ENCODE measurements around the gene TRABD2B.

The TRABD2B gene

DNA sequence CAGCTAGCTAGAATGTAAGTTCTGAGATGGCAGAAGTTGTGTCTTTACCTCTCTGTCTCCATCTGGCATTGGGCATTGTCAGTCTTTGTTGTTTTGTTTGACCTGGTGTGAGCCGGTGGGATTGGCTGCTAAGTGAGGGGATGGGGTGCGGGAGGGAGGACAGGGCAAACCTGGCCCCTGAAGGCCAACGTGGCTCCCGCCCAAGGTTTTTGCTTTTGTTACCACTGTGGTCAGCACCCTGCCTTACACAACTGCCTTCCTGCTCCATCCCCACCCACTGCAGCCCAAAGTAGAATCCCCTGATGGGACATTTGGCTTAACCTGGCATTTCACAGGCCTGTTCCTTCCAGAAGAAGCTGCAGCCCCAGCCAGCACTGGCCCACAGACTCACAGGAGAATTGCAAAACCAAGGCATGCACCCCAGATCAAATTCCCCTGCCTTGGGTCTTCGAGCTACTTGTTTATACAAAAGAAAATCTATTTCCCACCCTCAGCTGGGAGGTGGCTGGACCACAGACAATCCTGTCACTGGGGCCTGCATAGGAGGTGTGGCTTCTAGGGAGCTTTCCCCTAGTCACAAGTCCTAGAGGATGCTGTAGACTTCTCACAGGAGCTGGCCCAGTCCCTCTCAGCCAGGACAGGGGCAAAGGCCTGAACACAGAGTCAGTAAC is 147.5 kb downstream of the TRABD2B start:
- DNase-seq (ENCODE audit: low spot score): no peak

DNA sequence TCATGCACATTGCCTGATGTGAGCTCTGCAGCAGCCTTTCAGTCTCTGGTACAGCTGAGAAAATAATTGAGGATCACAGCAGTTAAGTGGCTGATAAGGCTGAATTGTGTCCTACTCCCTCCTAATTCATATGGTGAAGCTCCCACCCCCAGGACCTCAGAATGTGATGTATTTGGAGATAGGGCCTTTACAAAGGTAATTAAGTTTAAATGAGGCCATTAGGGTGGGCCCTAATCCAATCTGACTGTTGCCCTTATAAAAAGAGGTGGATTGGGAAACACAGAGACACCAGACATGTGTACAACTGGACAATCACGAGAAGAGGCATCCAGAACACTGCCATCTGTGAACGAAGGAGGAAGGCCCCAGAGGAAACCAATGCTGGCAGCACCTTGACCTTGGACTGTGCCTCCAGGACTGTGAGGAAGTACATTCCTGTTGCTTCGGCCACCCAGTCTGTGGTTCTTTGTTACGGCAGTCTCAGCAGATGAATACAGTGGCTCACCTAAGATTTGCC is 148.1 kb downstream of the TRABD2B start:
- no peak for DNase-seq (ENCODE audit: low spot score)

DNA sequence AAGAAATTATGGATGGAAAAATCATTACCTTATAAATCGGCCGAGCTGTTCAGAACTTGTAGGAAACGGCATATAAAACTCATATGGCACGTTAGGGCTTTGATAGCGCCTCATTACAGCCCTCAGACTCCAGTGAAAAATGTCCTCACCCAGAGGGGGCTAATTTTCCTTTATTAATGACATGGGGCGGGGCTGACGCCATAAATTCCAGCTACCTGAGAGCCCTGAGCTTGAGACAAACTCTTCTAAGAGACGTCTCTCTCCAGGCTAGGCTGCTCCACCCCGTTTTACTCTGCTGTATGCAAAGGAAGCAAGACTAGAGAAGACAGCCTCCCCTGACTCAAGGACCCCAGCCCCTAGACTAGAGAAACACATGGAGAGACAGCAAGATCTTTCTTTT is 149.4 kb downstream of the TRABD2B start:
- DNase-seq (ENCODE audit: low spot score): no peak

DNA sequence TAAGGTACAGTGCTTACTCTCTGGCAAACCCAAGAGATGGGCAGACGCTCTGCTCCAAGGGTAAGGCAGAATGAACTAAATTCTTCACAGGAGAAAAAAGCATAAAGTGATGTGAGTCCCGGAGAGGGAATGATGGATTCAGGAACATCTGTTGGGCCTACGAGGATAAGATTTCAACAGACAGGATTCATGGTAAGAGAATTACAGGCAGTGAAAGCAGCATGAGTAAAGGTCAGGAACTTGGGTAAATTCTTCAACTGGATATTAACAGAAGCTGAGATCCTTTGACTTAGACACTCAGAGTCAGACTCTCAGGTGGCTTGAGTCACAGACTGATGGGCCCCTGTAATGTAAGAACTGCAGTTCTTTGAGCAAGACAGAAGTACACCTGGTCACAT is 152.6 kb downstream of the TRABD2B start:
- DNase-seq (ENCODE audit: low spot score): no peak

DNA sequence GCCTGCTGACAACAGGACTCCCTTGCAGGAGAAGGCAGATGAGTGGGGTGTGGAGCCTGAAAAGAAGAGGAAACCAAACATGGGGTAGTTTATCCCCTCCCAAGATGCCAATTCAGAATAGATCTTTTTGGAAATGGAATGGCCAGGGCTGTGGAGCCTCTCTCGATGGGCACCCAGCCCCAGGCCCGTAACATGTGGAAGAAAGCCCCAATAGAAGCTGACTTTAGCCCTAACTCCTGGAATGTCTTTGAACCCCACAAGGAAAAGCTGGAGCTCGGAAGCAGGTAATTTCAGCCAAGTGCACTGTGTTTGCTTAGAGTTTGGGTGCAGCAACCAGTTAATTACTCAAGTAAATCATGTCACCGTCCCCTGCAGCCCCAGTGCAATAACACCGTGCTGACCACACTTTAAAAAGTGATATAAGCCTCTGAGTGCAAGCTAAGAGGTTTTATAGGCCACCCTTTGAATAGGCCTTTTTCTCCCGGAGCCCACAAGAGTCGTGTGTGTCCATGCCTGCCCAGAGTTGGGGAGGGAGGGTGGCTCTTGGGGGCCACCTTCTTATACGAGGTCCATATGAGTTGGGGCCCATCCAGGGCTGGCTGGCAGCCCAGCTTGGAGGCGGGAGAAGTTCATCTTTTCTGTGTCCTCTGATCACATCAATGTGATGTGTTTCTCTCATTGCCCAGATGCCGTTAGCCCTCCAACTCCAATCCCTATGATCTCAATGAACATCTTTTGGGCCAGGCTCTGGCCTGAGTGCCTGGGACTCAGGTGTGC is 153.2 kb downstream of the TRABD2B start:
- no peak for DNase-seq (ENCODE audit: low spot score)

DNA sequence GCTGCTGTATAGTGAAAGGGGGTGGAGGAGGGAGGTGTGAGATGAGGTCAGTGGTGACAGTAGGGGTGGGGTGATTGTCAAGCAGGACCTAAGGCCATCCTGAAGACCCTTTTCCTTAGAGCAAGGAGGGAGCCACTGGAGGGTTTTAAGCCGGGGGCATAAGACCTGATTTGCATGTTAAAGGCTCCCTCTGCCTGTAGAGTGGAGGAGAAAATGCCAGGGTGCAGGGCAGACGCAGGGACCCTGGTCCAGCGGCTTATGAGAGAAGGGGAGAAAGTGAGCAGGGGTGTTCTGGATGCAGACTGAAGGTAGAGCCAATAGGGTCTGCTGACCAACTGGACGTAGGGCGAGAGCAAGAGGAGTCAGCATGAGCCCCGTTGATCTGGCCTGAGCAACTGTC is 154.1 kb downstream of the TRABD2B start:
- DNase-seq (ENCODE audit: low spot score): no peak

DNA sequence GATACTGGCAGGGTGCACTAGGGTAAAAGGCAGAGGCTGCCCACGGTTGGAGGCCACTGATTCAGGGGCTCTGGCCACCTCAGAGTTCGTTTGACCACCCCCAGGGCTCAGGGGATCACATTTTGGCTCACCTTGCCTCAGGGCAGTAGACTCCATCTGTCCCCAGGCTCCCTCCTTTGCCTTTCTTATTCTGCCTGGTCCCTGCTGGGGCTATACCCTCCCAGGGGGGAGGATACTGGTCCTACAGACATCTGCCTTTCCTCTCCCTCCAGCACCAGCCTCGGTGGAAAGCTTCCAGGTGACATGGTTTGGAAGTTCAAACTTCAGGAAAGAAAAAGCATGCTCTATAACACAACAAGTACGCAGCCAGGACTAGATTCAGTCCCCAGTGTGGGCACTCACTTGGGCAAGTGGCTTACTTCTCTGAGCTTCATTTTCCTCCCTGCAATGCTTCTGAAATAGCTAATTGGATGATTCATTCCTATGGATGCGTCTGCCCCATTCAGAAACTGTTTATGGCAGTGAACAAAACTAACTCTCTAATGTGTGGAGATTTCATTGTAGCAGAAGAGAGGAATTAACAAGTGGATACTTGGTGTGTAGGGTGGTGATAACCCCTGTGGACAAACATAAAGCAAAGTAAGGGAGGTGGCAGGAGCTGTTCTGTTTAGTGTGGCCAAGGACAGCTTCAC is 154.8 kb downstream of the TRABD2B start:
- no peak for DNase-seq (ENCODE audit: low spot score)

DNA sequence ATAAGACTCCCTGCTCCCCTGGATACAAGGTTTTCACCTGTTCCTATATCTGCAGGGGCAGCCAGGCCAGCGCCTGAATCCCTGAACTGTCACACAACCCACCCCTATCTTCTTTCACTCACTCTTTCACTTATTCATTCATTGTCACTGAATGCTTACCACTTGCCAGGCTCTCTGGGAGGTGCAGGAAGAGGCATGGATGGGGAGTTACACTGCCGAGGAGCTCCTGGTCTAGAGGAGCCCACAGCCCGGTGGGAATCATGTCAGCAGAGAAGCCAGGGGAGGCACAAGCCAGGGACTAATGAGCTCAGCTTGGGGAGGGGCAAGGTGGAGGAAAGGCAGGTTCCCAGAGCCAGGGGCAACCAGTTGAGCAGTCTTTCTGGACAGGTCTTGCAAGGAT is 155.8 kb downstream of the TRABD2B start:
- DNase-seq (ENCODE audit: low spot score): no peak

DNA sequence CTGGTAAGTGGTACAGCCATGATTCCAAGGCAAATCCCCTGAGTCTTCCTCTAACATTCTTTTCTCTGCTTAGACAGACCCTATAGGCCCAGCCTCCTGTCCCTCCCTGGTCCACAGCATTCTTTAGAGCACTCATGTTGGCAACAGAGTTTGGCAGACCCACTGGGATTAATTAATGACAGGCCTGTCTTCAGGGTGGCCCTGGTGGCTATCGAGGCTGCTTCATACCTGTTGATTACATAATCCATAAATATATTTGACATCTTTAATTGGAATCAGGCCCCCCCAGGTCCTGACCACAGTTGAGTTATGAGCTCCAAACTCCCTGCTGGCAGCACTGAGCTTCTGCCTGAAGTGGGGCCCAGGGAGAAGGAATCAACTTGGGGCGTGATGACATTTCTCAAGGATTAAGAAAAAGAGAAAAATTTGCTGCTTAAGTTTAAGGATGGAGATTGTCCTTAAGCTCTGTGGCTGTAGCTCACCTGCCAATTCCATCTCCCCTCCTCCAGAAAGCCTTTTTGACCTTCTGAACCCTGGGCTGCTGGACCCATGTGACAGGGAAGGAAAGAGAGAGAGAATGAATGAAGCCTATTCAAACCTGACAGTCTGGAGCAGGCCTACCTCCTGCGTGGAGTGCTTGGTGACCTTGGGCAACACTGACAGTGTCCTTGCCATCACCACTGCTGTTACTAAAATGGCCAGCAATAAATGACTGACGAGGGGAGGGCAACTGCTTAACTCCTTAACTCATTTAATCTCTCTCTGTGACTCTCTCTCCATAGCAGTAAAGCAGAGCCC is 156.6 kb downstream of the TRABD2B start:
- no peak for DNase-seq (ENCODE audit: low spot score)

DNA sequence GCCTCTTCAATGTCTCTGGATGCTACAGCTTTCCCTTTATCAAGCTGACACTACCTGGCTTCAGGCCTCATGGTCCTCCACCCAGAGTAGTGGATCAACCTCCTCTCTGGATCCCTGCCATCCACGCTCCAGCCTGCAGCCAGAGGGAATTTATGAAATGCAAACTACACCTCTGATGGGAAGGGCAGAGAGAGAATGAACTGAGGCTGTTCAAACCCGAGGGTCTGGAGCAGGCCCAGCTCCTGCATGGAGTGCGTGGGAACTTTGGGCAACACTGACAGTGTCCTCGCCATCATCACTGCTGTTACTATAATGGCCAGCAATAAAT is 157.8 kb downstream of the TRABD2B start:
- no peak for DNase-seq (ENCODE audit: low spot score)

DNA sequence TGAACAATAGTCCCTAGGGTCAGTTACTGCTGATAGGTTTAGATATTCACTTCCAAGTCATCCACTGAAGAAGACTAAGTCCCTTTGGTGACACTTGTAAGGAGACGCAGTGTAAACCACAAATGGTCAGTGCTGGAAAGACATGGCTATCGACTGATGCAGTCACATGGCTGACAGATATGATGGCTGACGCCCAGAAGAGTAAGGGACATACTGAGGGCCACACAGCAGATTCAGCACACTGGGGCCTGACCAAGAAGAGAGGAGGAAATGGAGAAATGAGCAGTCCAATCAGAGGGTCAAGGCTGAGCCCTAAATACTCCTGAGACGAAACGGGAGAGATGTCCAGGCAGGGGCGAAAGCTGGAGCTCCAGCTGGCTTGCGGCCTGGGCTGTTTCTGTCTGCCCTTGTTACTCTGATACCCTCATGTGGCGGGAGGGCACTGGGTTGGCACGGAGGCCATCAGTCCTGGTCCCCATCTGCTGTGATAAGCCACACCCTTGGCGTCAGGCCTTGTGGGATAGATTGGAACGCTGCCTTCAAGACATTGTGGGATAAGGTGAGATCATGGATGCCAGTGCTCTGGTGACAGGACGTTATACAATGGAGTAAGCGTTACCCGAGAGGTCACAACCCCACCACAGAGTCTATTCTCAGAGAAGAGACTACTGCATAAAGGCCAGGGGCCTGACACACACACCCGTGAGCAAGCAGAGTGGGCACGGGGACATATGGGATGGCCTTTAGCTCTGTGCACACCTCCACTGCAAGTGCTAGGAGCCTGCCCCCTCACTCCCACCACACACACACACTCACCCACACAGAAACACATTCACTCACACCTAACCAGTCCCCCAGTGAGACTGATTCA is 158.4 kb downstream of the TRABD2B start:
- DNase-seq (ENCODE audit: low spot score): no peak

DNA sequence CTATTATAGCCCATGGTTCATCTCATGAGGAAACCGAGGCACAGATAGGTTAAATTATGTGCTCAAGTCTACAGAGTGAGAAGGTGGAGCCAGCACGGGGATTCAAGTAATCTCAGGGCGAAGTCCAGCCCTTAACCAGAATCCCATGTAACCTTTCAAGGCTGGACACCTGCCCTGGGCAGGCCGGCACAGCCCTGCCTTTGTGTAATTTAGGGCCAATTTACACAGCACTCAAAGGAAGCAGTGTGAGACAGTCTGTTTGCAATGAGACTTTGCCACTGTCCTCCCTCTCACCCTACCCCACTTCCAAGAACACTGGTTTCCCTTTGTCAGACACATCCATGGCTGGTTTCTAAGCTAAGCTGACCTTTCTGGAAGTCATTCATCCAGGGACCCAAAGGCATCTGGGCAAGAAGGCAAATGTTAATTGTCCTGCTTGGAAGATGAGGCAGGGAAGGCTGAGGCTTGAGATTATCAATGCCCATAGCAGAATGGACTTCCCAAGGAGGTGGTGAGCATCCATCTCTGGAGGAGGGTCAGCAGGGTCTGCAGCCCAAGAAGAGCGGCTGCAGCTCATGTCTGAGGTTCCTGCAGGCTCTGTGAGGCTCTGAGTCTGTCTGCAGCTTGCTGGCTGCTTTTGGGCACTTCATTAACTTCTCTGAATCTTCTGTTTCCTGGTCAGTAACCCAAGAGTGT is 159.2 kb downstream of the TRABD2B start:
- DNase-seq (ENCODE audit: low spot score): no peak

DNA sequence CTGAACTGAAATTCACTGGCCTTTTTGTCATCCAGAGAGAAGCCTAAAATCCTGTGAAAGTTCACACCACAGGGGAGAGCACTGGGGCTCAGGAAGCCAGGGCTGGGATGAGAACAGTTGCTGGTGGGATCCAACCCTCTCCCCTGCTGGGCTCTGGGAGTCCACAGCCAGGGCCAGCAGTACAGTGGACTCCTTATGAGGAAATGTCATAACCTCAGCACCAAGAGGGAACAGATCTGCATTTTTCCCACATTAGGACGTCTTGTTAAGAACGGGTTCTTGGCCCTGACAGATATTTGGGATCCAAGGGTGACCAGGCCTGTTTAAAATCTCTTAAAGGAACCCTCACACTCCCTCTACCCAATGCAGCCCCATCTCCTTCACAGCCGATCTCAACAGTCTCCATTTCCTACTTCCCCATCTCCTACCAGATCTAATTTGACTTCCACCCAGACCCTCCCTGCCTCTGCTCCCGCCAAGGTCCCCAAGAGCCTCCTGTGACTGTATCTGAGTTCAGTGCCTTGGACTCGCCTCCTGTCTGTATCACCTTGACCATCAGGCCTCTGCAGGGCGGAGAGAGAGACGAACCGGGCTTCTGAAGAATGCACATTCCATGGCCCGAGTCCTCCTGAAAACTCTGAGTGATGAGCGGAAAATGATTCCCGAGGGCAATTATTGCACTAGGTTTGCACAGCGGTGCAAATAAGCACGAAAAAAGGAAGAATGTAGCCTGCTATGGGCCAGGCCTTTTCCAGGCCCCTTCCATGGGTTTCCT is 159.9 kb downstream of the TRABD2B start:
- no peak for DNase-seq (ENCODE audit: low spot score)

DNA sequence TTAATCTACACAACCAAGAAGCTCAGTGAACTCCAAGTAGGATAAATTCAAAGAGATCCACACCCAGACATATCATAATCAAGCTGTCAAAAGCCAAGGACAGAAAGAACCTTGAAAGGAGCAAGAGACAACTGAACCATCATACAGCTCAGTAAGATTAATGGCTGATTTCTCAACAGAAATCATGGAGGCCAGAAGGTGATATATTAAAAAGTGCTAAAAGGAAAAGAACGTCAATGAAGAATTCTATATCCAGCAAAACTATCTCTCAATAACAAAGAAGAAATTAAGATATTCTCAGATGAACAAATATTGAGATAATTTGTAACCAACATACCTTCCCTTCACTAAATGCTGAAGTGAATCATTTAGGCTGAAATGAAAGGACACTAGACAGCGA is 161.8 kb downstream of the TRABD2B start:
- no peak for DNase-seq (ENCODE audit: low spot score)

DNA sequence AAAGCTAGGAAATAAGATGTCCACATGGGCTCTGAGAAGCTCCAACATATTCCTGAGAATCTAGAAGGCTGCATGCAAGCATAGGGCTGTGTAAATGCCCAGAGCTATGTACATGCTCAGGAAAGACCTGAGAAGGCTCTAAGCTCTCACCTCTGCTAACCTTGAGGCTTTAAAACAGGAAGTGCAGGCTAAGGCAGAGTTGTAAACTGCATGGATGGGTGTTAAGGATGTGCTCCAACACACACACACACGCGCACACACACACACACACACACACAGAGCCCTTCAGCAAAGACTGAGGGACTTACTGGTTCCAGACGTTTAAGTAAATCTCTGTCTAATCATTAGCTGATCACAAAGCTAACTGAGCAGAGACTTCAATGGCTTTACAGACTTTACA is 162.9 kb downstream of the TRABD2B start:
- no peak for DNase-seq (ENCODE audit: low spot score)

DNA sequence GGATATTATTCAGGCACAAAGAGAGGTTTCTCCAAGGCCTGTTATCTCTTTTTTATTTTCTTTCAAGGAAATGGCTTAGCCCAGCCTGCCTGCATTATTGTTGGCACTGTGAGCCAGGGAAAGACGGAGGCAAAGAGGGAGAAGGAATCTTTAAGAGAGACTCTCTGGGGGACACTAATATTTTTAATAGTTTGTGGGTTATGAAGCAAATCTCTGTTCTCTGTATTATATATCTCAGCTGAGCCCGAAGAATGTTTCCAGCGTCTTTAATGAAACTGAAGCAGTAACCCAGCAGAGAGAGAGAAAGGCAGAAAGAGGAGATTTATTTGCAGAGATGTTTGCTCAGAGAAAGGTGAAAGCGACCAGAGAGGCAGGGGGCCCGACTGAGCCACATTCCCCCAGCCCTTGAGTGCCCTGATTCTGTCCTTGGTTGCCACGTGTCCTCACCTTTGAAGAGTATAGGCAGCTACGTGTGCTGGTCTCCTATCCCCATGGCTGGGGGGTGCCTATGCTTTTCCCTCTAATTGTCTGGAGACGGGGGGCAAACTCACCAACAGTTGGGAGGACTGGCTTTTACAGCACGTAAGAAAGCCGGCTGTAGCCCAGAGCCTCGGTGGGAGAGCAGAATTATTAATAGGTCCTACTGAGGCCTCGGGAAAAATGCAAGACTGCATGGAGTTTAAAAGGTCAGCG is 166.4 kb downstream of the TRABD2B start:
- DNase-seq (ENCODE audit: low spot score): no peak

DNA sequence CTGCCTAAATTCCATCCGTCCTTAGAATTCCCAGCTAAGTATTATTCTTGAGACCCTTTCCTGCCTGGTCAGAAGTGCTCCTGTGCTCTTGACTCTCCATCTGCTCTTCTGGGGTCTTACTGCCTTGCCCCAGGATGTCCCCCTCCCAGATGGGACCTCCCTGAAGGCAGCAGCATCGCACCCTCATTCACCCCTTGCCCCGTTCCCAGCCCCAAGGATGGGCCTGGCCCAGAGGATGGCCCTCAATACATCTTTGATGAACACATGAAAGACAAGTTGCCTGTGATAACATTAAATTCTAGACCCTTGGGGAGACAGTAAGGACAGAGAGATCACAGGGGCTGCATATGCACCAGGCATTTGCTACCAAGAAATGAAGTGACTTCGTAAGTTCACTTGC is 167.2 kb downstream of the TRABD2B start:
- DNase-seq (ENCODE audit: low spot score): no peak

DNA sequence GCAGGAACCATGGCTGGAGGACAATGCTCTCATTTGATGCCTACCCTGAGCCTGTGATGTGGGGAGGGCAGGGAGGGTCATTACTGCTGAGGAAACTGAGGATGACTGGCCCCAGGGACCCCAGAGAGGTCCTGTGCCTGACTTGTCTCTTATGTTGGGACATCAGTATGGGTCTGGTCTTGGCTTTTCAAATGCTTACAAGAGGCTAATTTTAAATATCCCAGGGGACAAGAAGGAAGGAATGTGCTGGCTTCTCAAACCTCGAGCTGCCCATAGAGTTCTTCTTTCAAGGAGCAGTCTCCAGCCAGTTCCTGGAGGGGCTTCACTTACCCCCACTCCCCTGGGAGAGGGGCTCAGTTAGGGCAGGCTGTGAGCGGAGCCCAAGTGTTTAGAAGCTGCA is 168.2 kb downstream of the TRABD2B start:
- no peak for DNase-seq (ENCODE audit: low spot score)

DNA sequence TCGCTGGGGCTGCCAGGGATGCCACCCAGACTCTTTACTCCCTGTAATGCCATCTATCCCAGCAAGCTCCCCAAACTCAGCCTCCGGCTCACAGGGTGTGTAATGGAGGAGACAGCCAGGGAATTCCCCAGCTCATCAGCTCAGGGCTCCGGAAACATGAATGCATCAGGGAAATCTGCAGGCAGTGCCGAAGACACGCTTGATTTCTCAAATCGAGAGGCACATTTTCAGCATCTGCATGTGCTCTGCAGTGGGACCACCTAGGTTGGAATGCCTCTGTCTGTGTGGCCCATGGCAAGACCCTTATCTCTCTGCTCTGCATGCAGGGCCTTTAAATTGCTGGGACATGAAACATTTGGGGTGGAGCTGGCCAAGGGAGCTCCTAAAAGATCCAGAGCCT is 170.1 kb downstream of the TRABD2B start:
- no peak for DNase-seq (ENCODE audit: low spot score)
